ENCODE results near the gene FCSK. TPM values are rescaled to one million over a fixed set of nuclear protein-coding genes. Genes with fewer than 3 reads are reported as not detected.
A peak's percentile ranks its signal among the peaks of the same experiment; 100 is the strongest.
"Not testable (repeated sequence)": the region's sequence is repeated elsewhere in the genome, so short reads cannot be mapped to it uniquely, and the experiment has no call there.

Gene FCSK
- total RNA-seq = 10.3 and 11.9 TPM in 2 replicates

- Histone ChIP-seq H4K20me1 (ENCODE audit: insufficient read depth, low read length) (no peaks in the 10 kb centered on the region), H3K4me2 (ENCODE audit: insufficient read depth, low read length) (peak within 1 kb of the TSS; percentile 99), H3K9me3 (ENCODE audit: low read depth, low read length) (no peaks in the 10 kb centered on the region), H2AFZ (ENCODE audit: low read length) (peak within 1 kb of the TSS; percentile 98), H3K36me3 (ENCODE audit: insufficient read depth, low read length) (no peaks in the 10 kb centered on the region), H3K4me3 (ENCODE audit: insufficient read depth, low read length) (peak within 1 kb of the TSS; percentile 97), H3K79me2 (ENCODE audit: insufficient read depth, low read length) (peaks cover 9% of the 10 kb centered on the region), H3K27me3 (ENCODE audit: insufficient read depth, low read length) (no peaks in the 10 kb centered on the region), H3K27ac (ENCODE audit: low read depth, low read length) (peak within 1 kb of the TSS; percentile 97), H3K4me1 (ENCODE audit: insufficient read depth, low read length) (no peaks in the 10 kb centered on the region)
- peak; percentile 98 for DNase-seq (ENCODE audit: insufficient read length, low spot score, missing footprints)
- TF ChIP-seq CTCF (IDR thresholded peaks at IDR 0.05; ENCODE audit: extremely low read depth, low read depth, low read length) = no peak
Measured at GRCh38 chr16:70454222-70455034, at the start of gene FCSK. Gene FCSK (plus strand): TSS chr16:70454595. CDS start chr16:70463191, 8,596 bp downstream.

- H2AFZ ChIP-seq (ENCODE audit: low read length); H3K4me3 ChIP-seq (ENCODE audit: insufficient read depth, low read length); H3K4me2 ChIP-seq (ENCODE audit: insufficient read depth, low read length); H3K27me3 ChIP-seq (ENCODE audit: insufficient read depth, low read length); H3K36me3 ChIP-seq (ENCODE audit: insufficient read depth, low read length); H3K27ac ChIP-seq (ENCODE audit: low read depth, low read length); H3K9me3 ChIP-seq (ENCODE audit: low read depth, low read length); DNase-seq (ENCODE audit: insufficient read length, low spot score, missing footprints): not testable (repeated sequence)
- Histone ChIP-seq H3K79me2 (ENCODE audit: insufficient read depth, low read length) (peaks cover 27% of the 10 kb centered on the region), H3K4me1 (ENCODE audit: insufficient read depth, low read length) (peaks cover 13% of the 10 kb centered on the region), H4K20me1 (ENCODE audit: insufficient read depth, low read length) (peaks cover 16% of the 10 kb centered on the region)
Measured at GRCh38 chr16:70406104-70406503, 48.3 kb upstream of the FCSK start.

- H3K27me3 ChIP-seq (ENCODE audit: insufficient read depth, low read length) = no peaks in the 10 kb centered on the region
- no peak for TF ChIP-seq CTCF (IDR thresholded peaks at IDR 0.05; ENCODE audit: extremely low read depth, low read depth, low read length)
- no peak overlapping the region for H3K27ac ChIP-seq (ENCODE audit: low read depth, low read length)
- H4K20me1 ChIP-seq (ENCODE audit: insufficient read depth, low read length) = peaks cover 15% of the 10 kb centered on the region
- DNase-seq (ENCODE audit: insufficient read length, low spot score, missing footprints) = peak; percentile 46
- no peak overlapping the region for H3K4me2 ChIP-seq (ENCODE audit: insufficient read depth, low read length)
- peaks cover 13% of the 10 kb centered on the region for H3K4me1 ChIP-seq (ENCODE audit: insufficient read depth, low read length)
- H3K9me3 ChIP-seq (ENCODE audit: low read depth, low read length) = no peaks in the 10 kb centered on the region
- peaks cover 9% of the 10 kb centered on the region for H3K36me3 ChIP-seq (ENCODE audit: insufficient read depth, low read length)
- H3K4me3 ChIP-seq (ENCODE audit: insufficient read depth, low read length) = no peak overlapping the region
- peaks cover 21% of the 10 kb centered on the region for H3K79me2 ChIP-seq (ENCODE audit: insufficient read depth, low read length)
- H2AFZ ChIP-seq (ENCODE audit: low read length) = no peak overlapping the region
Measured at GRCh38 chr16:70407811-70408274, 46.6 kb upstream of the FCSK start.

DNA sequence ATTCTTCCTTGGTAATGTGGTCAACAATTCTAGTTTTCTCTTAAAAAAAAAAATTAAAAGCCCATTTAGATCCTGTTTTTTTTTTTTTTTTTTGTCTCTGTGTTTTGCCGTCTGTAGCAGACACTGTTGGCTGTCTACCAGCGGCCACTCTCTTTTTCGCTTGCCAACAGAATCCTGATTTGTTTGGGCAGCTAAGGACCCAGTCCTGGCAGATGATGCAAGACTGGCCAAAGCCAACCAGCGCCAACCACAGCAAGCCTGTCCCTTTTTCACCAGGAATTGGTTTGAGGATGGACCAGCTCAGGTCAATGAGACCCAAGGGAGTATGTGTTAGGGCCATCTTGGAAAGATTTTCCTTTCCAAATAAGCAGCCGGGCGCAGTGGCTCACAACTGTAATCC, 43.7 kb upstream of the FCSK start:
- no peaks in the 10 kb centered on the region for H3K4me1 ChIP-seq (ENCODE audit: insufficient read depth, low read length)
- H2AFZ ChIP-seq (ENCODE audit: low read length) = no peak overlapping the region
- no peaks in the 10 kb centered on the region for H3K27me3 ChIP-seq (ENCODE audit: insufficient read depth, low read length)
- H3K27ac ChIP-seq (ENCODE audit: low read depth, low read length) = no peak overlapping the region
- peak; percentile 56 for DNase-seq (ENCODE audit: insufficient read length, low spot score, missing footprints)
- peaks cover 12% of the 10 kb centered on the region for H4K20me1 ChIP-seq (ENCODE audit: insufficient read depth, low read length)
- peaks cover 9% of the 10 kb centered on the region for H3K36me3 ChIP-seq (ENCODE audit: insufficient read depth, low read length)
- no peaks in the 10 kb centered on the region for H3K9me3 ChIP-seq (ENCODE audit: low read depth, low read length)
- TF ChIP-seq CTCF (IDR thresholded peaks at IDR 0.05; ENCODE audit: extremely low read depth, low read depth, low read length) = no peak
- no peak overlapping the region for H3K4me2 ChIP-seq (ENCODE audit: insufficient read depth, low read length)
- no peak overlapping the region for H3K4me3 ChIP-seq (ENCODE audit: insufficient read depth, low read length)
- H3K79me2 ChIP-seq (ENCODE audit: insufficient read depth, low read length) = peaks cover 14% of the 10 kb centered on the region
